A673 (cell line): ENCODE results near the gene ATP10B.

Experiments
- EZH2 ChIP-seq: fragments of 200-600 bp; sonication (generic); IDR thresholded peaks from 2 replicates; pipeline ENCODE4 v1.6.1; 2017; ENCODE audit warnings: borderline replicate concordance, low read depth, mild to moderate bottlenecking, mixed read lengths, antibody characterized with exemption, low read length; ENCODE audit not compliant: poor library complexity, severe bottlenecking
- TF ChIP-seq, protein P1 (sequence below): fragments of 300-800, 200-600 bp; sonication (generic); conservative IDR thresholded peaks from 2 replicates; pipeline ENCODE4 v1.5.1; 2017; ENCODE audit warnings: low read depth, mild to moderate bottlenecking, antibody characterized with exemption, low read length, moderate library complexity, mixed read lengths

DNA sequence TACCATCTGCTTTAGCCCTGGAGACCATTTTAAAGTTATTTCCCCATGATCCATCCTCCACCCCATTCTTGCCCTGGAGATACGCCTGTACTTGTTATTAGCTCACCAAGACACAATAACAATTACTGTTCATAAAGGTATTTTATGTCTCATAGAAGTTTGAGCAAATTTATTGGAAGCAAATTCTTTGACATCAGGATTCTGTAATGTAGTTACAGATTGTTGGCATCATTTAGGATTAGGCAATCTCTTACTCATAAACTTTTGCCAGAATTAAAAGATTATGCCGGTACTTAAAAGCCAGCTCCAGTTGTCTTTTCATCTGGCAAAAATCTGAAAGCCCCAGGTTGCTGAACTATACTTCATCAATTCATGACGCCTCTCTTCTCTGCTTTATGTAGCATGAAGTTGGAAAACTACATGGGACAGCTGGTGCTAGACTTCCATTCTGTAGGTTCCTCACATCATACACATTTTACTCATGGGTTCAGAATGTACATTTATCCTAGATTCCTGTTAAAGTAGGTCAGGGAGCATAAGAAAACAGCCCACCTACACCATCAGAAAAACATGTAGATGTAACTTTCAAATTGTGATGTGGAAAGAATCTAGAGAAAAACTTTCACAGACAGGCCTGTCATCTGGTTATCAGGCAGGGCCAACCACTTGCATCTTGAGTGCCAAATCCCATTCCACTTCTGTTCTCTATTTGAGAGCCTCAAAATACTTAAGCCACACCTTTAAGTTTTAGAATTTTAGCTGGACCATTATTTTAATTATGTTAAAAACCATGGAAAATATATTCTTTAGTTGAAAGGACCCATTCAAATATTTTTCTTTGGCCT lies 14.0 kb downstream of the ATP10B start:
- TF ChIP-seq, protein P1, sequence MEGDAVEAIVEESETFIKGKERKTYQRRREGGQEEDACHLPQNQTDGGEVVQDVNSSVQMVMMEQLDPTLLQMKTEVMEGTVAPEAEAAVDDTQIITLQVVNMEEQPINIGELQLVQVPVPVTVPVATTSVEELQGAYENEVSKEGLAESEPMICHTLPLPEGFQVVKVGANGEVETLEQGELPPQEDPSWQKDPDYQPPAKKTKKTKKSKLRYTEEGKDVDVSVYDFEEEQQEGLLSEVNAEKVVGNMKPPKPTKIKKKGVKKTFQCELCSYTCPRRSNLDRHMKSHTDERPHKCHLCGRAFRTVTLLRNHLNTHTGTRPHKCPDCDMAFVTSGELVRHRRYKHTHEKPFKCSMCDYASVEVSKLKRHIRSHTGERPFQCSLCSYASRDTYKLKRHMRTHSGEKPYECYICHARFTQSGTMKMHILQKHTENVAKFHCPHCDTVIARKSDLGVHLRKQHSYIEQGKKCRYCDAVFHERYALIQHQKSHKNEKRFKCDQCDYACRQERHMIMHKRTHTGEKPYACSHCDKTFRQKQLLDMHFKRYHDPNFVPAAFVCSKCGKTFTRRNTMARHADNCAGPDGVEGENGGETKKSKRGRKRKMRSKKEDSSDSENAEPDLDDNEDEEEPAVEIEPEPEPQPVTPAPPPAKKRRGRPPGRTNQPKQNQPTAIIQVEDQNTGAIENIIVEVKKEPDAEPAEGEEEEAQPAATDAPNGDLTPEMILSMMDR, result no peak
- TF ChIP-seq EZH2, result no peak
